ENCODE measurements around the gene TAL2. TPM values are rescaled to one million over a fixed set of nuclear protein-coding genes. Genes with fewer than 3 reads are reported as not detected.

Gene TAL2
- total RNA-seq, 3 donors from 2014 or later (not counting 1 experiment from before 2014, with no cell fraction given), result not detected

- DNase-seq, result no peak
- H3K4me3 Mint-ChIP-seq, result no peak overlapping the region
- WGBS (ENCODE audit: insufficient coverage), result 61% methylated on average over 2 of the region's 3 CpGs
These were observed 8.1 kb downstream of the TAL2 start for GRCh38 chr9:105670315-105670714.

DNA sequence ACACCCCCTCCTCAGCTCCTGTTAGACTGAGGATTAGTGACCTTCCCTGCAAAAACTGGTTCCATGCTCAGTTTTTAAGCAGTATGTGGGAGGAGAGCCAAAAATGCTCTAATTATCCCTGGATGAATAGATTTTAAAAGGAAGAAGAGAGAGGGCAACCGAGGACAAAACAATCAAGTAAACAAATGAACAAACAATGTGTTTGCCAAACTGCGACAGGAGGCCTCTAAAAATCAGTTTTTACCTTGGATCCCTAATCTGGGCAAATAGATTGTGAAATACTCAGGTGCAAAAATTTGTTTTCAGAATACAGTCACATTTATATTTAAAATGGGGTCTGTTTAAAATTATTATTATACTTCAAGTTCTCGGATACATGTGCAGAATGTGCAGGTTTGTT is 8.5 kb downstream of the TAL2 start:
- no peak for TF ChIP-seq CTCF (IDR thresholded peaks at IDR 0.05)
- Mint-ChIP-seq H3K36me3 (no peaks in the 10 kb centered on the region), H3K27me3 (ENCODE audit: low read depth in 2 of 2) (peaks cover 20 to 29% of the 10 kb centered on the region in 2 donors), H3K9me3 (no peaks in the 10 kb centered on the region), H3K4me3 (no peak overlapping the region), H3K4me1 (peaks cover 0 to 5% of the 10 kb centered on the region in 2 donors), H3K27ac (no peak overlapping the region)
- H3K36me3 ChIP-seq (ENCODE audit: control insufficient read depth, insufficient read depth, low read length), result no peaks in the 10 kb centered on the region
- H3K27me3 ChIP-seq (ENCODE audit: control insufficient read depth, insufficient read depth, low read length), result no peaks in the 10 kb centered on the region
- DNase-seq, result no peak
- H3K4me3 ChIP-seq (ENCODE audit: low read length), result no peak overlapping the region
- ATAC-seq, result no peak
- no peaks in the 10 kb centered on the region for H3K4me1 ChIP-seq (ENCODE audit: control insufficient read depth, insufficient read depth, low read length)
- no peaks in the 10 kb centered on the region for H3K9me3 ChIP-seq (ENCODE audit: control insufficient read depth, insufficient read depth, low read length)
- 100% methylated on average over 1 of the region's 3 CpGs for WGBS (ENCODE audit: insufficient coverage)
- H3K27ac ChIP-seq (ENCODE audit: low read length), result no peak overlapping the region
- intact Hi-C loops (cut with micrococcal nuclease), result no loop called here

More at GRCh38 chr9:105670315-105670714, 8.1 kb downstream of the TAL2 start:
- Mint-ChIP-seq H3K4me1 (peaks cover 0 to 5% of the 10 kb centered on the region in 2 donors), H3K9me3 (no peaks in the 10 kb centered on the region), H3K27me3 (ENCODE audit: low read depth in 2 of 2) (peaks cover 20 to 29% of the 10 kb centered on the region in 2 donors), H3K27ac (no peak overlapping the region), H3K36me3 (no peaks in the 10 kb centered on the region)
- H3K4me3 ChIP-seq (ENCODE audit: low read length), result no peak overlapping the region
- no peaks in the 10 kb centered on the region for H3K9me3 ChIP-seq (ENCODE audit: control insufficient read depth, insufficient read depth, low read length)
- no peaks in the 10 kb centered on the region for H3K36me3 ChIP-seq (ENCODE audit: control insufficient read depth, insufficient read depth, low read length)
- H3K27ac ChIP-seq (ENCODE audit: low read length), result no peak overlapping the region
- TF ChIP-seq CTCF (IDR thresholded peaks at IDR 0.05), result no peak
- H3K4me1 ChIP-seq (ENCODE audit: control insufficient read depth, insufficient read depth, low read length), result no peaks in the 10 kb centered on the region
- ATAC-seq, result no peak
- no peaks in the 10 kb centered on the region for H3K27me3 ChIP-seq (ENCODE audit: control insufficient read depth, insufficient read depth, low read length)
- intact Hi-C loops (cut with micrococcal nuclease), result no loop called here

- H3K27ac ChIP-seq (ENCODE audit: low read length), result no peak overlapping the region
- H3K9me3 ChIP-seq (ENCODE audit: control insufficient read depth, insufficient read depth, low read length), result no peaks in the 10 kb centered on the region
- H3K4me3 ChIP-seq (ENCODE audit: low read length), result no peak overlapping the region
- no peaks in the 10 kb centered on the region for H3K27me3 ChIP-seq (ENCODE audit: control insufficient read depth, insufficient read depth, low read length)
- Mint-ChIP-seq H3K4me1 (peaks cover 0 to 5% of the 10 kb centered on the region in 2 donors), H3K27ac (no peak overlapping the region), H3K4me3 (no peak overlapping the region), H3K9me3 (no peaks in the 10 kb centered on the region), H3K36me3 (no peaks in the 10 kb centered on the region), H3K27me3 (ENCODE audit: low read depth in 2 of 2) (peaks cover 17 to 23% of the 10 kb centered on the region in 2 donors)
- no peak for TF ChIP-seq CTCF (IDR thresholded peaks at IDR 0.05)
- no peaks in the 10 kb centered on the region for H3K36me3 ChIP-seq (ENCODE audit: control insufficient read depth, insufficient read depth, low read length)
- H3K4me1 ChIP-seq (ENCODE audit: control insufficient read depth, insufficient read depth, low read length), result no peaks in the 10 kb centered on the region
- 13% methylated on average over 3 of the region's 3 CpGs for WGBS (ENCODE audit: insufficient coverage)
- intact Hi-C loops (cut with micrococcal nuclease), result no loop called here
- DNase-seq, result no peak
- ATAC-seq, result no peak
These were observed 10.5 kb downstream of the TAL2 start for GRCh38 chr9:105672711-105673234.

DNA sequence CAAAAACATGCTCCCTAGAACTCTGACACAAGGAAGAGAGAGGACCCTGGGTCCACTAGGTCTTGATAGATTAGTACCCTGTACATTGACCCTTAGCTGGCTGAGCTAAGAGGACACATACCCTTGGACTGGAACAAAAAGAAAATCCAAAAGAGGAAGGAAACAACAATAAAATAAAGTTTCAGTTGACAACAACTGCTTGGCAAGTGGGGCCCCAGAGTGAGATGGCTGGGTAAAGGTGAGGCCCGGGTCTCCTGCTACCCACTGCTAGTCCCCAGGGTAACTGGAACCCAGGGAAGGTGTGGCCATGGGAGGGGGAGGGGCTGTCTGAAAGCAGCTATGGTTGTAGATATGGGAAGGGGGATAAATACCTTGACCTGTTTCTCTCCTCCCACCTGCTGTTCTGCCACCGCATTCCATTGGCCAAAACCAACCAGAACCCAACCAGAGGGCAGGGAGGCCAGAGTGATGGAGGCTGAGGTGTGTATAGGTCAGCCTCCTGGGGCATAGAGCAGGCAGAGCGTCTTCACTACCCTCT is 11.7 kb downstream of the TAL2 start:
- no peaks in the 10 kb centered on the region for H3K4me1 ChIP-seq (ENCODE audit: control insufficient read depth, insufficient read depth, low read length)
- H3K27me3 ChIP-seq (ENCODE audit: control insufficient read depth, insufficient read depth, low read length), result no peaks in the 10 kb centered on the region
- intact Hi-C loops (cut with micrococcal nuclease), result no loop called here
- Mint-ChIP-seq H3K9me3 (no peaks in the 10 kb centered on the region), H3K27me3 (ENCODE audit: low read depth in 2 of 2) (peaks cover 17 to 22% of the 10 kb centered on the region in 2 donors), H3K27ac (no peak overlapping the region), H3K4me3 (no peak overlapping the region), H3K4me1 (peaks cover 0 to 5% of the 10 kb centered on the region in 2 donors), H3K36me3 (no peaks in the 10 kb centered on the region)
- no peak for DNase-seq
- H3K27ac ChIP-seq (ENCODE audit: low read length), result no peak overlapping the region
- H3K4me3 ChIP-seq (ENCODE audit: low read length), result no peak overlapping the region
- 50% methylated on average over 2 of the region's 3 CpGs for WGBS (ENCODE audit: insufficient coverage)
- no peak for TF ChIP-seq CTCF (IDR thresholded peaks at IDR 0.05)
- no peaks in the 10 kb centered on the region for H3K9me3 ChIP-seq (ENCODE audit: control insufficient read depth, insufficient read depth, low read length)
- ATAC-seq, result no peak
- no peaks in the 10 kb centered on the region for H3K36me3 ChIP-seq (ENCODE audit: control insufficient read depth, insufficient read depth, low read length)
